COLO668 (cell line): ENCODE measurements around the gene SYCP2.

ENCODE experiments used
- DNase-seq: peaks from one replicate; lab custom pipeline; 2025; ENCODE audit not compliant: unreplicated experiment; lab: John Stamatoyannopoulos, UW

Gene SYCP2

DNA sequence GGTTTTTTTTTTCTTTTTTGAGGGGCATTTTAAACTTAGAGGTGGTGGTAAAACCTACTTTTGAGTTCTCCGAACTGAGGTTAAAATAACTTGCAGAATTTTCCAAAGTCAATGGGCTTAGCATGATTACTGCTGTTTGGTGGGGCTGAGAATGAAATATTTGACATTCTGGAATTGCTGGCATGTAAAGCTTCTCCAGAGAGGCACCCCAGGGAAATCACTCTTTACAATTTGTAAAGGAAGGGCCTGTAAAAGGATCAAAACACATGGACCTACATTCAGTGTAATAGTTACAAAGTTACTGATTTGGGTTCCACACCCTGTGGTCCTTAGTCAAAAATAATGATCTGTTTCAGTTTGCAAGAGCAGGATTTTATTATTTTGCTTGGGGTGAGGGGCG is 12.3 kb upstream of the SYCP2 start:
- DNase-seq, result no peak

GRCh38 chr20:59945175-59945574 is 11.7 kb upstream of the SYCP2 start:
- no peak for DNase-seq

- no peak for DNase-seq
Observed at GRCh38 chr20:59944726-59945125, 11.3 kb upstream of the SYCP2 start.

- DNase-seq, result no peak
Observed at GRCh38 chr20:59942245-59942644, 8.8 kb upstream of the SYCP2 start.

- no peak for DNase-seq
Observed at GRCh38 chr20:59940956-59941294, 7.5 kb upstream of the SYCP2 start.

DNA sequence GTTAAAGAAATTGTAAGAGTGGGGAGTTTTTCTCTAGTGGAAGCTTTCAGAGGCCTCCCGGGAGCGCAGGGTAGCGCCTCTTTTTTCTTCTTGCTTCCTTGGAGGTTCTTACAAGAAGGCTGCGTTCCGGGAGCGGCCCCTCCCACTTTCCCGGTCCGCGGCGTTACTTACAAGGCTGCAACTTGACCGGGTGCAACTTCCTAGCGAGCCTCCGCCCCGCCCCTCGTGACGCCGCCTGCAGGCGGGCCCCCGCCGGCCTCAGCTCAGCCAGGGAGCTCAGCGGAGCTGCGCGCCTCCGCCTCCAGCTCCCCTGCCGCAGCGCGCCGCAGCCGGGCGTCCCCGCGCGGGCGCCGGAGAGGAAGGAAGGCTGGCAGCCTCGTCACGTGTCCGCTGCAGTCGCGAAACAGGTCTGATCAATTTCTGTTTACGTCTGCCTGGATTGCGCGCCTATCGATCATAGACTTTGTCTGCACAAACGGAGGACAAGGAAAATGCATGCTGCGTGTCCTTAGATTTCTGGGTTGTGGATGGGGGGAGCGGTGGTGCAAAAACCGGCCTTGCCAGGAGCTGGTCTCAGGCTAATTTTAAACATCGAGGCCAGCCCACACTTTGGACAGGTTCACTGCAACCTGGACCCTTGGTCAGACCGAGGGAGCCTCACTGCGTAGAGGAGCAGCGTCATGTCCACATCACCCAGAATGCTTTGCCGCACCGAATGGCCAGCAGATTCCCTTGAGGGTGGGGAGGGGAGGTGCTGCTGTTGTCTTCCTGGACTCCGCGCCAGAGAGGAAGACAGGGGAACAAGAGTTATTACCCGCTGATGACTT is 6.9 kb upstream of the SYCP2 start, which contains the start of the genes FAM217B and PPP1R3D:
TSS of gene FAM217B (plus strand) at position 261 of the 827 bp plus-strand sequence. CDS start 3,555 bp downstream, outside the sequence.
TSS of gene PPP1R3D (minus strand) at position 177 of the 827 bp plus-strand sequence. CDS start 374 bp downstream, outside the sequence.
- DNase-seq, result peak; percentile 97

DNA sequence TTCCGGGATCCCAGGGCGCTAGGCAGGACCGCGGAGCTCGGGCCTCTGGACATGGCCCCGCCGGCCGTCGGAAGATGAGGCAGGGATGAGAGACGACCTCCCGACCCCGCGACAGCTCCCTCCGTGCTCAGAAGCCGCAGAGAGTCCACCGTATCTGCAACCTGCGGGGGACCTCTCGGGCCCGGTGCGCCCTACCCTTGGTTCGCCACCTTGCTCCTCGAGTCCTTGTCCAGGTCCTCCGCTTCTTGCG is 6.4 kb upstream of the SYCP2 start:
- no peak for DNase-seq

GRCh38 chr20:59939052-59939878 is 5.8 kb upstream of the SYCP2 start:
- peak; percentile 80 for DNase-seq

GRCh38 chr20:59938696-59939051 is 5.2 kb upstream of the SYCP2 start:
- DNase-seq, result no peak

- no peak for DNase-seq
Observed at GRCh38 chr20:59938221-59938620, 4.8 kb upstream of the SYCP2 start.

DNA sequence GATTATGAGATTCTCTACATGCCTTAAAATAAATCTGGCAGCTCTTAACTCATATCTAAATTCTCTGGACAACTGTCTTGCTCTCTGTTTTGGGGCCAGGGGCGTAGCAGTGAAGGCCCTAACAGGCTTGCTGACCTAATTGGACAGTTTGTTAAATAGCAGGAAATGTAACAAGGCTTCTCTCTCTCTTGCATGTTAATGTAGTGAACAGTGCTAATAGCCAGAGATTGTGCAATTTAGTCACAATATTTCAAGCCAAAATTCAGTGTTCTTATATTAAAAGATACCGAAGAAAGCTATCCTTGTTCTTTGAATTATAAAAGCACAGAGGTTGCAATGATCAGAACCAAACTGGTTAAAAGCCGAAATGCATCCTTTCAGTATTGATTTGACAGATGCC is 3.7 kb upstream of the SYCP2 start:
- DNase-seq, result no peak

DNA sequence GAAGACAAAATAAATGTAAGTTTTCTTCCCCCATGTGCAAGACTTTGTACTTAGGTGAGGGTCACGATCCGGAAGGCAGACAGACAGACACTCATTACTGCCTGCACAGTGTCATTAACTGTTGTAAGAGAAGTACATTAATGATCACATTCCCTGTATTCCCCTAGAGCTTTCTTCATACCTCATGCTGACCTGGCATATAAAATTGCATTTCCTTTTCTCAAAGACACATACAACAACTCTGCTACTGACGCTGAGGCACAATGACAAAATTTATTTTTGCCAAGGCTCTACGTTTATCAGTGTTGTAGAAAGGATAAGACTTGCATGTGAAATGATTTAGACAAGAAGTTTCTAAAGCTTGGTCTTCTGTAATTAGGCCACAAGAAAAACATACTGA is 3.0 kb upstream of the SYCP2 start:
- no peak for DNase-seq

DNA sequence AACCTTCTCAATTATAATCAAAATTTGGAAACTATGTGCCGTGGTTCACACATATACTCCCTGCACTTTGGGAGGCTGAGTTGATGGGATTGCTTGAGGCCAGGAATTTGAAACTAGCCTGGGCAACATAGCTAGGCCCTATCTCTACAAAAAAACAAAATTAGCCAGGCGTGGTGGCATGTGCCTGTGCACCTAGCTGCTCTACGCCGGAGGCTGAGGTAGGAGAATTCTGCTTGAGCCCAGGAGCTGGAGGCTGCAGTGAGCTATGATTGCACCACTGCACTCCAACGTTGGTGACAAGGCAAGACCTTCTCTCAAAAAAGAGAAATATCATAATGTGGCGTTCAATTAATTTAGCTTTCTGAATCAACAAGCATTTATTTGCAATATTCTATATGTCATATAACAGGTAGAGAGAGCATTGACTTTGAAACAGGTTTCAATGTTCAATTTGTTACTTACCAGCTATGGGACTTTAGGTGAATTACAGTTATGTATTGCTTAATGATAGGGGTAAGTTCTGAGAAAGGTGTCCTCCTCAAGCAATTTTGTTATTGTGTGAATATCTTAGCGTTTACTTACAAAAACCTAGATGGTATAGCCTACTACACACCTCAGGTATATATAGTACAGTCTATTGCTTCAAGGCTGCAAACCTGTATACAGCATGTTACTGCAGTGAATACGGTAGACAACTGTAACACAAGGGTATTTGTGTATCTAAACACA is 2.2 kb upstream of the SYCP2 start:
- DNase-seq, result no peak

DNA sequence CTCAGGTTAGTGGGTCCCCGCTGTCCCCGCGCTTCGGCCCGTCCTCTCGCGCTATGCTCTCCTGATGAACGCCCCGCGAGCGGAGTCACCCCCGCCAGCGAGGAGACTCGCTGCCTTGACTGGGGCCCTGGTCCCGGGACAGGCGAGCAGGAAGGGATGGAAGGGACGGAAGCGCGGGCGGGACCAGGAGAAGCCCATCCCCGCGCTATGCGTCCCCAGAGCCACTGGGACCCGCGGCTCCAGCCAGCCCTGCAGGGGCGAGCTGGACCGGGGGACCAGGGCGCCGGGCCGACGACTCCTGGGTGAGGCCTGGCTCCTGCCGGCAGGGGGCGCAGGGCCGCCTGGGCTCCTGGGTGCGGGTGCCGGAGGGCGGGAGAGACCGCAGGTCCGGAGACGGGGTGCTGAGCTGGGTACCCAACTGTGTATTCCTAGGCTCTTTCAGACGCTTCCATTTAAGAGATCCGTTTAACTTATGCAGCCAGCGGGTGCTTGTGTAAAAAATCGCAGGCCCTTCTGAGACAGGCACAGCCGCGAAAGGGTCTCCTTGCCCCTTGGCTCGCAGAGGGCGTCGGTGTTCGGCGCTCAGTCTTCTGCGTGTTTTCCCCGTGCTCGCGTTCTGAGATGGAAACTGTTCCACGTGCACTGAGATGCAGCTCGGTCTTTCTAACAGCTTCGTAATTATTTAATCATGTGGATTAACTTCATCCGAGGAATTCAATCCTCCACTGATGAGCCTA is 580 bp upstream of the SYCP2 start:
- peak; percentile 22 for DNase-seq

DNA sequence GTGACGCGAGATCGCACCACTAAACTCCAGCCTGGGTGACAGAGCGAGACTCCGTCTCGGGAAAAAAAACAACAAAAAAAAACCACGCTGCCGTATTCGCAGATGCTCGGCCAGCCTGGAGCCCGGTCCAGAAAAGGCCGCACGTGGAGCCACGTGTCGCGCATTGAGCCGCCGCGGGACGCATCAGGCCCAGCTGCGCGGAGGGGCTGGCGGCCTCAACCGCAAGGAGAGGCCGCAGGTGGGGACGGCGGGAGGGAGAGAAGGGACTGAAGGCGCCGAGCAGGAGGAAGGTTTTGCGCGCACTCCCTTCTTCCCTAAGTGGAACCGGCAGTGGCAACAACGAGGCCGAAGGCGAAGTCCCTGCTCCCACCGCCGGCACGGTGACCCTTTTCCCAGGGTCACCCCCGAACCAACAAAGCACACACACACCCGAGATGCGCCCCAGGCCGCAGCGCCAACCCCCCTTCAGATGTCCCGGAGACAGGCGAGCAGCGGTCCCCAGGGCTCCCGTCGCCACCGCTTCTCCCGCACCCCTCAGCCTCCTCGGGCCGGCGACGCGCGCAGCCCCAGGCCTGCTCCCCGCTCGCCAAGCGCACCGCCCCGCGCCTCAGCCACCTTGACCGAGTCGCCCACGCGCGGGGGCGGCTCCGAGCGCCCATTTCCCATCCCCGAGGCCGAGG is 681 bp downstream of the SYCP2 start:
- DNase-seq, result no peak

DNA sequence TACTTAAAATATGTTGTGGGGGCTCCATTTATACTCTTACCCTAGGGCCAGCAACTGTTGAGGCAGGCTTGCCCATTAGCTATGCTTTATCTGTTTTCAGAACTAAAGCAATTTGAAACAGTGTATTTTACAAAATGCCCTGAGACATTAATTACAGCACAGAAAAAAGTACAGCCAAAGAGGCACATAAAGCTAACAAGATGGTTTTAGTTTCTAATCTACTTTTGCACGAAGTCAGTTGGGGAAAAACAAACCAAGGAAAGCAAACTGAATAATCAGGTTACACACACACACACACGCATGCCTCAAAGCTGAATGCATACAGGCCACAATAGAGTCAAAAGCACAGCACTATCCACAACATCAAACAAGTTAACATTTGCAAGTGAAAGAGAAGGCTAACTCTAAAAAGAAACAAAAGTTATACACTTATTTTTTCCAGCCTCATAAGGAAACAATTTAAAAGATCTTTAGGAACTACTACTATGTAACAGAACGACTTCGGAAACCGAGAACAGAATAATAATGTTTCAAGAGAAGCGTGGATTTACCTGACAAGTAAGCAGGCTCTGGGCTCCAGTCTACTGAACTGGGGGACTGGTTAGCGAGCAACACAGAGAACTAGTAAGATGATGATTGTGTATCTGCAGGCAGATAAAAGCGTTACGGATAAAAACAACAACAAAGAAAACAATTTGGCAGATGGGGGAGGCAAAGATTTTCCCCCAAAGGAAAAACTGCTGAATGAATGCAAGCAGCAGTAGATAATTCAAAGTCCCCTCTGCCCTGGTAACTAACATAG is 1.7 kb downstream of the SYCP2 start:
- DNase-seq, result no peak

GRCh38 chr20:59925899-59926298 is 7.5 kb downstream of the SYCP2 start:
- DNase-seq, result no peak

DNA sequence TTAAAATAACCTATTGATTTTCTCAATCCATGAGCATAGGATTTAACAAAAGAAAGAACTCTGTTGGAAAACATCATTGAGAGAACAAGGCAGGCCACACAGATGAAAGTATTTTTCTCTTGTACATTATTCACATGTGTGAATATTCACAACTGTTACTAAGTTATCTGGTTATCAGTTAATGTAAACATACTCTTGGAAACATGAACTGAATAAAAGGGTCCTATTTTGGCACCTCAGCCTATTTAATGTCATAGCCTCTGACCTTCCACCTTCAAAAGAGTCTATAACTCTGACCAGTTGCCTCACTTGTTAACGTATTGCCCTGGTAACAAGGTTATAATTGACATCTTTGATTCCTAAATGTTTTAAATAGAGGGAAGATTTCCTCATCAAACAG is 8.1 kb downstream of the SYCP2 start:
- no peak for DNase-seq

- no peak for DNase-seq
Observed at GRCh38 chr20:59923514-59923913, 9.9 kb downstream of the SYCP2 start.

DNA sequence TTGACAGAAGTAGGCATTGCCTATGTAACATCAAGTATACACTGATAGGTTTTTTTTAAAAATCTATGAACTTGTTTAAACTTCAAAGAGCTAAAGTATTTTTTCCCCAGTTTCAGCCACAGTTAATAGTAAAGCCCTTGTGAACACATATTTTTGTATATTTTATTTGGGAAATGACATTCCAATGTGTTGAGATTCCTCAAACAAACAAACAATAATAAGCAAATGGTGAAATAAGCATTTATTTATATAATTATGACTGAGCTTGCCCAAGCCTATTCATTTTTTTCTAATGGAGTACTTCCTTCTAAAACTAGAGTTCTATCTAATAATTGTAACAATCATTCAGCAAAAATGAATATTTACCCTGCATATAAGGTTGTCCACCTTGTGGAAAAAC is 12.5 kb downstream of the SYCP2 start:
- no peak for DNase-seq
